Hepatocyte (in vitro differentiated cells): Measurements from ENCODE around the gene SLCO3A1.

Source experiments
- CTCF ChIP-seq: fragments of 200-600 bp; sonication (generic); IDR thresholded peaks from 2 replicates; pipeline ENCODE4 v1.5.1; 2016; ENCODE audit warnings: antibody characterized with exemption, mild to moderate bottlenecking; ENCODE audit not compliant: poor library complexity
- EZH2 ChIP-seq: fragments of 200-600 bp; sonication (generic); IDR thresholded peaks from 2 replicates; pipeline ENCODE4 v1.6.1; 2016; ENCODE audit warnings: antibody characterized with exemption, mild to moderate bottlenecking, borderline replicate concordance
- EZH2phosphoT487 ChIP-seq: fragments of 200-600 bp; sonication (generic); IDR thresholded peaks from one replicate; pipeline ENCODE4 v1.6.1; 2018; ENCODE audit warnings: antibody characterized with exemption, mild to moderate bottlenecking, low read depth, moderate library complexity; ENCODE audit not compliant: unreplicated experiment, severe bottlenecking

- no peak for TF ChIP-seq EZH2phosphoT487
- no peak for TF ChIP-seq CTCF
- TF ChIP-seq EZH2 = no peak
These were observed 37.1 kb downstream of the SLCO3A1 start for GRCh38 chr15:91890614-91891013.
